Keratinocyte (primary cell): ENCODE results near the gene NAGA.
"Not testable (repeated sequence)": the region's sequence is repeated elsewhere in the genome, so short reads cannot be mapped to it uniquely, and the experiment has no call there.

Source experiments
- EZH2 ChIP-seq: IDR thresholded peaks from one replicate; pipeline ENCODE4 v1.6.1; 2012; ENCODE audit warnings: inconsistent platforms, mild to moderate bottlenecking, low read length, moderate library complexity
- TF ChIP-seq, protein P1 (sequence below), 3 experiments: IDR thresholded peaks in 1 of 3; conservative IDR thresholded peaks in 1 of 3; optimal IDR thresholded peaks in 1 of 3; 2 replicates in 2 of 3; 3 replicates in 1 of 3; pipeline versions ENCODE3 to v1.5.1; 2011; ENCODE audit warnings: low read length in 3 of 3, mild to moderate bottlenecking in 3 of 3, moderate library complexity in 2 of 3, control low read depth in 1 of 3, inconsistent platforms in 1 of 3; ENCODE audit not compliant: insufficient read depth in 2 of 3; ENCODE audit errors: extremely low read depth in 1 of 3

DNA sequence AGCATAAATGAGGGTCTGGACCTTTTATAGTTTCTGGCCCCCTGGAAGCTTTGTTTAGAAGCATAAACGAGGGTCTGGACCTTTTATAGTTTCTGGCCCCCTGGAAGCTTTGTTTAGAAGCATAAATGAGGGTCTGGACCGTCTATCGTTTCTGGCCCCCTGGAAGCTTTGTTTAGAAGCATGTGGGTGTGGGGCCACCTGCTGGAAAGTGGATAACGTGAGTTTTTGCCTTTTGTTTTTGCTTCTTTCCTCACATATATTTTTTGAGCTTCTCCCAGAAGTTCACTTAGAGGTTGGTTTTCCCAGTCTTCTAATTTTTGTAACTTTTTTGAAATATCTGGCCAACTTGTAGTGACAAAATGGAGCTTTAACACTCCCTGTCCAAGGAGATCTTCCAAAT is 42.2 kb upstream of the NAGA start:
- TF ChIP-seq, protein P1, sequence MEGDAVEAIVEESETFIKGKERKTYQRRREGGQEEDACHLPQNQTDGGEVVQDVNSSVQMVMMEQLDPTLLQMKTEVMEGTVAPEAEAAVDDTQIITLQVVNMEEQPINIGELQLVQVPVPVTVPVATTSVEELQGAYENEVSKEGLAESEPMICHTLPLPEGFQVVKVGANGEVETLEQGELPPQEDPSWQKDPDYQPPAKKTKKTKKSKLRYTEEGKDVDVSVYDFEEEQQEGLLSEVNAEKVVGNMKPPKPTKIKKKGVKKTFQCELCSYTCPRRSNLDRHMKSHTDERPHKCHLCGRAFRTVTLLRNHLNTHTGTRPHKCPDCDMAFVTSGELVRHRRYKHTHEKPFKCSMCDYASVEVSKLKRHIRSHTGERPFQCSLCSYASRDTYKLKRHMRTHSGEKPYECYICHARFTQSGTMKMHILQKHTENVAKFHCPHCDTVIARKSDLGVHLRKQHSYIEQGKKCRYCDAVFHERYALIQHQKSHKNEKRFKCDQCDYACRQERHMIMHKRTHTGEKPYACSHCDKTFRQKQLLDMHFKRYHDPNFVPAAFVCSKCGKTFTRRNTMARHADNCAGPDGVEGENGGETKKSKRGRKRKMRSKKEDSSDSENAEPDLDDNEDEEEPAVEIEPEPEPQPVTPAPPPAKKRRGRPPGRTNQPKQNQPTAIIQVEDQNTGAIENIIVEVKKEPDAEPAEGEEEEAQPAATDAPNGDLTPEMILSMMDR (optimal IDR thresholded peaks at IDR 0.05 in 1 of 3, IDR thresholded peaks at IDR 0.05 in 1 of 3, conservative IDR thresholded peaks at IDR 0.05 in 1 of 3; ENCODE audit: extremely low read depth in 1 of 3, insufficient read depth in 2 of 3, low read length in 3 of 3), result not testable (repeated sequence)
- TF ChIP-seq EZH2, result not testable (repeated sequence)
